Chondrocyte (in vitro differentiated cells): ENCODE measurements around the gene NPAS1. TPM values are rescaled to one million over a fixed set of nuclear protein-coding genes. Genes with fewer than 3 reads are reported as not detected.

Experiments used
- DNase-seq: peaks from one replicate; pipeline ENCODE4 v3.0.0; 2021; ENCODE audit warnings: mixed read lengths, low spot score
- H3K27ac Mint-ChIP-seq: one replicate; pipeline ENCODE4 v1.8.0; 2021; ENCODE audit warnings: mild to moderate bottlenecking, moderate library complexity, mixed read lengths; ENCODE audit not compliant: unreplicated experiment
- H3K27me3 Mint-ChIP-seq: 2 replicates; pipeline ENCODE4 v1.8.0; 2021; ENCODE audit warnings: low read depth, mixed read lengths
- H3K36me3 Mint-ChIP-seq: 2 replicates; pipeline ENCODE4 v1.8.0; 2021; ENCODE audit warnings: low read depth, mixed read lengths
- H3K4me1 Mint-ChIP-seq: 2 replicates; pipeline ENCODE4 v1.8.0; 2021; ENCODE audit warnings: low read depth, mild to moderate bottlenecking, mixed read lengths
- H3K4me3 Mint-ChIP-seq: one replicate; pipeline ENCODE4 v1.8.0; 2021; ENCODE audit warnings: mild to moderate bottlenecking, moderate library complexity, mixed read lengths; ENCODE audit not compliant: unreplicated experiment
- H3K9me3 Mint-ChIP-seq: 2 replicates; pipeline ENCODE4 v1.8.0; 2021; ENCODE audit warnings: low read depth, mixed read lengths
- long read RNA-seq: library from polyadenylated mRNA; stranded (forward); transcript quantifications from one replicate; pipeline ENCODE4 v2.0.0, GENCODE V29; 2021
- total RNA-seq: library from RNA; stranded (reverse); gene quantifications from 3 replicates; pipeline ENCODE4 v1.2.1, GENCODE V29; 2021
- TF ChIP-seq, protein P1 (sequence below): fragments of 200-600 bp; sonication (generic); IDR thresholded peaks from 2 replicates; pipeline ENCODE4 v1.5.0; 2021; ENCODE audit warnings: antibody characterized with exemption, mild to moderate bottlenecking, moderate library complexity

The NPAS1 gene
- 1.0 to 1.8 TPM (median 1.7 TPM) in 3 replicates for total RNA-seq
- long read RNA-seq, partial matches to known transcripts, result 0 of 10 reads
- long read RNA-seq, other reads (novel, unspliced or antisense), result 9 of 10 reads

GRCh38 chr19:47019431-47020041 lies at the start of gene NPAS1:
NPAS1 (plus strand) TSS chr19:47019837; CDS start chr19:47021048, 1,211 bp downstream.
- no peak within 1 kb of the TSS for H3K27ac Mint-ChIP-seq
- peaks cover 8% of the 10 kb centered on the region for H3K4me1 Mint-ChIP-seq
- peak within 1 kb of the TSS; percentile 57 for H3K4me3 Mint-ChIP-seq
- no peak for DNase-seq
- no peaks in the 10 kb centered on the region for H3K36me3 Mint-ChIP-seq
- TF ChIP-seq, protein P1, sequence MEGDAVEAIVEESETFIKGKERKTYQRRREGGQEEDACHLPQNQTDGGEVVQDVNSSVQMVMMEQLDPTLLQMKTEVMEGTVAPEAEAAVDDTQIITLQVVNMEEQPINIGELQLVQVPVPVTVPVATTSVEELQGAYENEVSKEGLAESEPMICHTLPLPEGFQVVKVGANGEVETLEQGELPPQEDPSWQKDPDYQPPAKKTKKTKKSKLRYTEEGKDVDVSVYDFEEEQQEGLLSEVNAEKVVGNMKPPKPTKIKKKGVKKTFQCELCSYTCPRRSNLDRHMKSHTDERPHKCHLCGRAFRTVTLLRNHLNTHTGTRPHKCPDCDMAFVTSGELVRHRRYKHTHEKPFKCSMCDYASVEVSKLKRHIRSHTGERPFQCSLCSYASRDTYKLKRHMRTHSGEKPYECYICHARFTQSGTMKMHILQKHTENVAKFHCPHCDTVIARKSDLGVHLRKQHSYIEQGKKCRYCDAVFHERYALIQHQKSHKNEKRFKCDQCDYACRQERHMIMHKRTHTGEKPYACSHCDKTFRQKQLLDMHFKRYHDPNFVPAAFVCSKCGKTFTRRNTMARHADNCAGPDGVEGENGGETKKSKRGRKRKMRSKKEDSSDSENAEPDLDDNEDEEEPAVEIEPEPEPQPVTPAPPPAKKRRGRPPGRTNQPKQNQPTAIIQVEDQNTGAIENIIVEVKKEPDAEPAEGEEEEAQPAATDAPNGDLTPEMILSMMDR, result no peak
- H3K9me3 Mint-ChIP-seq, result no peaks in the 10 kb centered on the region
- H3K27me3 Mint-ChIP-seq, result peaks cover 15% of the 10 kb centered on the region

- no peak overlapping the region for H3K4me3 Mint-ChIP-seq
- H3K4me1 Mint-ChIP-seq, result peaks cover 71% of the 10 kb centered on the region
- TF ChIP-seq, protein P1, result no peak
- H3K27ac Mint-ChIP-seq, result peak overlapping the region; percentile 98
- H3K36me3 Mint-ChIP-seq, result peaks cover 2% of the 10 kb centered on the region
- no peak for DNase-seq
- H3K9me3 Mint-ChIP-seq, result no peaks in the 10 kb centered on the region
- no peaks in the 10 kb centered on the region for H3K27me3 Mint-ChIP-seq
Observed at GRCh38 chr19:46970815-46971214, 48.8 kb upstream of the NPAS1 start.

DNA sequence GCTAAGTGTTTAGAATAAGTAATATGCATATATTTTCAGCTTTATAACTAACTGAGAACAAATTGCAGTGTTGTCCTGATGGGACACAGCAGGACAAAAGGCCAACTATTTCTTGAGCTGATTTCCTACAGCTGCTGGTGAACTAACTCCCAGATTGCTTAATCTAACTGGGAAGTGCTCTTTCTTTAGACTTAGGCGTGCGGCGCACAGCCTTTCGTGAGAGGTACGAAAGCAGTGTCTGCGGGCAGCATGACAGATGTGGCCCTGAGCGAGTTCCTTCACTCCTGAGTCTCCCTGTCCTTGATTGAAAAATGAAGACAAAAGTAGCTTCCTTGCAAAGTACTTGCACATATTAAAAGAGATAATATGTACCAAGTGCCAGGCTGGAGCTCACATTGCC lies 47.3 kb upstream of the NPAS1 start:
- TF ChIP-seq, protein P1, result no peak
- no peaks in the 10 kb centered on the region for H3K9me3 Mint-ChIP-seq
- peaks cover 78% of the 10 kb centered on the region for H3K4me1 Mint-ChIP-seq
- DNase-seq, result no peak
- peak overlapping the region; percentile 60 for H3K27ac Mint-ChIP-seq
- no peak overlapping the region for H3K4me3 Mint-ChIP-seq
- no peaks in the 10 kb centered on the region for H3K36me3 Mint-ChIP-seq
- no peaks in the 10 kb centered on the region for H3K27me3 Mint-ChIP-seq

GRCh38 chr19:46974181-46974580 lies 45.5 kb upstream of the NPAS1 start:
- TF ChIP-seq, protein P1, result no peak
- no peak for DNase-seq
- H3K36me3 Mint-ChIP-seq, result no peaks in the 10 kb centered on the region
- peaks cover 75% of the 10 kb centered on the region for H3K4me1 Mint-ChIP-seq
- no peaks in the 10 kb centered on the region for H3K9me3 Mint-ChIP-seq
- no peaks in the 10 kb centered on the region for H3K27me3 Mint-ChIP-seq
- peak overlapping the region; percentile 94 for H3K27ac Mint-ChIP-seq
- H3K4me3 Mint-ChIP-seq, result no peak overlapping the region

DNA sequence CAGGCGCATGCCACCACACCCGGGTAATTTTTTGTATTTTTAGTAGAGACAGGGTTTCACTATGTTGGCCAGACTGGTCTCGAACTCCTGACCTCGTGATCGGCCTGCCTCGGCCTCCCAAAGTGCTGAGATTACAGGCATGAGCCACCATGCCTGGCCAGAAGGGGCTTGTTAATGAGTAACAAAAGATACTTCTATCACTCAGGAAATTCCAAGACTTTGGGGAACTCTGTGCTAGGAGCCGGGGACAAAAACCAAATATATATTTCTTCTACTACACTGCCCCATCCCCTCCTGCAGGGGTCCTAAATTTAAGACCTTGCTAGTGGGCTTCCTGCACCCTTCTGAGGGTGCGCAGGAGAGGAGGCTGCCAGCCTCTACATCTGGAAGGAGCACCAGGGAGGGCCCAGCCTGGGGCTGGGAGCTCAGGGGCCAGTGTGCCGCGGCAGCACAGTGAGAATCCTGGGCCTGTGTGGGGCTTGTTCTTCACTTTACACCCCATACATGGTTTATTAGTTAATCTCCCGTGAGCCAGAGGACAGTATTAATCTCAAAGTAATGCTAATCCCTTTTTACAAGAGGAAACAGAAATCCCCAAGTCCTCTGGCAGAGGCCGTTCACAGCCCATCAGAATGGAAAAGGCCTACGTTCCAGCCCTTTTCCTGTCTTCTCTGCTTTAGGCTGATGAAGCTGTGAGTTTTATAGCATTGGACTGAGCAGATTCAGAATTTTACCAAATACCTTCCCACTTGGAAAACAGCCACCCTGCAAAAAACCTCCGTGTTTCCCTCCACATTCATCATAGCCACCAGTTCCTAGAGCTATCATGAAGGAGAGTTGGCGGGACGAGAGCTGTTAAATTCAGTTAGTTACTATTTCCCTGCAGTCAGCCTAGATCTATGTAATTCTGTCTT lies 44.4 kb upstream of the NPAS1 start:
- Mint-ChIP-seq H3K9me3 (no peaks in the 10 kb centered on the region), H3K27ac (peak overlapping the region; percentile 94), H3K4me3 (no peak overlapping the region), H3K4me1 (peaks cover 69% of the 10 kb centered on the region), H3K36me3 (peaks cover 2% of the 10 kb centered on the region), H3K27me3 (no peaks in the 10 kb centered on the region)
- TF ChIP-seq, protein P1, result peak; percentile 19
- no peak for DNase-seq
